ENCODE results near the gene ECHDC3. TPM values are rescaled to one million over a fixed set of nuclear protein-coding genes. Genes with fewer than 3 reads are reported as not detected.

Gene ECHDC3
- total RNA-seq, 4 donors from 2014 or later, result 7.9 to 30.6 (median 19.7) TPM

DNA sequence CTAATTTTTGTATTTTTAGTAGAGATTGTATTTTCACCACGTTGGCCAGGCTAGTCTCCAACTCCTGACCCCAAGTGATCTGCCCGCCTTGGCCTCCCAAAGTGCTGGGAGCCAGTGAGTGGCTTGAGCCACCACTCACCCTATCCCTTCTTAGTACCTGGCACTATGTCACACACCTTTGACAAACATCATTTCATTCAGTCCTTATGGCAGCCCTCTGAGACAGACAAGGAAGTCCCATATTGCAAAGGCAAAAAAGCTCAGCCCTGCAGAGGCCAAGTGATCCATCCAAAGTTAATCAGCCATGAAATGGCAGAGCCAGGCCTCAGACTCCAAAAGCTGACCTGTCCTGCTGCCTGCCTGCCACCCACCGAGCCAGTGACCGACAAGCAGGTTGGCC is 39.9 kb upstream of the ECHDC3 start:
- 94% methylated on average over 4 of the region's 4 CpGs for WGBS
- intact Hi-C loops (cut with DNase I), result no loop called here
- Histone ChIP-seq H3K27ac (replicated peaks in 1 of 4) (no peak overlapping the region), H3K36me3 (no peaks in the 10 kb centered on the region), H3K4me1 (no peaks in the 10 kb centered on the region), H3K27me3 (no peaks in the 10 kb centered on the region), H3K4me3 (no peak overlapping the region), H3K9me3 (no peaks in the 10 kb centered on the region)
- TF ChIP-seq POLR2AphosphoS5 (IDR thresholded peaks at IDR 0.05), result no peak
- TF ChIP-seq POLR2A (IDR thresholded peaks at IDR 0.05; ENCODE audit: low read depth), result no peak
- TF ChIP-seq, protein P1, sequence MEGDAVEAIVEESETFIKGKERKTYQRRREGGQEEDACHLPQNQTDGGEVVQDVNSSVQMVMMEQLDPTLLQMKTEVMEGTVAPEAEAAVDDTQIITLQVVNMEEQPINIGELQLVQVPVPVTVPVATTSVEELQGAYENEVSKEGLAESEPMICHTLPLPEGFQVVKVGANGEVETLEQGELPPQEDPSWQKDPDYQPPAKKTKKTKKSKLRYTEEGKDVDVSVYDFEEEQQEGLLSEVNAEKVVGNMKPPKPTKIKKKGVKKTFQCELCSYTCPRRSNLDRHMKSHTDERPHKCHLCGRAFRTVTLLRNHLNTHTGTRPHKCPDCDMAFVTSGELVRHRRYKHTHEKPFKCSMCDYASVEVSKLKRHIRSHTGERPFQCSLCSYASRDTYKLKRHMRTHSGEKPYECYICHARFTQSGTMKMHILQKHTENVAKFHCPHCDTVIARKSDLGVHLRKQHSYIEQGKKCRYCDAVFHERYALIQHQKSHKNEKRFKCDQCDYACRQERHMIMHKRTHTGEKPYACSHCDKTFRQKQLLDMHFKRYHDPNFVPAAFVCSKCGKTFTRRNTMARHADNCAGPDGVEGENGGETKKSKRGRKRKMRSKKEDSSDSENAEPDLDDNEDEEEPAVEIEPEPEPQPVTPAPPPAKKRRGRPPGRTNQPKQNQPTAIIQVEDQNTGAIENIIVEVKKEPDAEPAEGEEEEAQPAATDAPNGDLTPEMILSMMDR (IDR thresholded peaks at IDR 0.05), result no peak
- TF ChIP-seq EP300 (IDR thresholded peaks at IDR 0.05), result no peak
- no peak for DNase-seq (ENCODE audit: extremely low spot score)

DNA sequence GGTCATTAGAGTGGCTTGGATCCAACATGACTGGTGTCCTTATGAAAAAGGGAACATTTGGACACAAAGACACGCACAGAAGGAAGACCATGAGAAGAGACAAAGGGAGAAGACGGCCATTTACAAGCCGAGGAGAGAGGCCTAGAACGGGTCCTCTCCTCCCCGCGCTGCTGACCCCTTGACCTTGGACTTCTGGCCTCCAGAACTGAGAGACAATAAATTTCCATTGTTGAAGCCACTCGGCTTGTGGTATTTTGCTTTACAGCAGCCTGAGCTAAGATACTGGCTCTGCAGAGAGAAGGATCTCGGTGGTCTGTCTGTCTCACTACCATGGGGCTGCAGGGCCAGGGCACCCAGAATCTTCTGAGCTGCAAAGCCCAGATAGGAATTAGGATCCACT is 38.1 kb upstream of the ECHDC3 start:
- TF ChIP-seq EP300 (IDR thresholded peaks at IDR 0.05), result no peak
- TF ChIP-seq POLR2A (IDR thresholded peaks at IDR 0.05; ENCODE audit: low read depth), result no peak
- TF ChIP-seq POLR2AphosphoS5 (IDR thresholded peaks at IDR 0.05), result no peak
- TF ChIP-seq, protein P1 (IDR thresholded peaks at IDR 0.05), result no peak
- intact Hi-C loops (cut with DNase I), result no loop called here
- no peaks in the 10 kb centered on the region for H3K4me1 ChIP-seq
- WGBS, result 80% methylated on average over 8 of the region's 8 CpGs
- H3K4me3 ChIP-seq, result no peak overlapping the region
- no peaks in the 10 kb centered on the region for H3K36me3 ChIP-seq
- DNase-seq (ENCODE audit: extremely low spot score), result no peak
- H3K27me3 ChIP-seq, result no peaks in the 10 kb centered on the region
- H3K27ac ChIP-seq (replicated peaks in 1 of 4), result no peak overlapping the region
- H3K9me3 ChIP-seq, result no peaks in the 10 kb centered on the region

DNA sequence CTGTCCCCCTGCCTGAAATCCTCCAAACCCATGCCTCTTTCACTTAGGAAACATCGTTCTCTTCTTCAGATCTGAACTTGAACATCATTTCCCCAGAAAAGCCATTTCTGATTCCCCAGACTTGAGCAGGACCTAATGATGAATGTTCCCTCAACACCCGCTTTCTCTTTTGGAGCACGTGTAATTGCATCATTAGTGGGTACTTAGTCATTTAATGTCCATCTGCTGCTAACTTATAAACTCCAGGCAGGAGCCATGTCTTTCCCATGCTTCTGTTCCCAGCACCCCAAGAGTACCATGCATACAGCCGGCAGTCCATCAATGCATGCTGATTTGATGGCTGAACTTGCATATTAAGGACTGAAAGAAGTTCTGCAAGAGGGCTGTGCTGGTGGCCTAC is 36.5 kb upstream of the ECHDC3 start:
- H3K27ac ChIP-seq (replicated peaks in 1 of 4), result no peak overlapping the region
- 75% methylated on average over 4 of the region's 4 CpGs for WGBS
- no peaks in the 10 kb centered on the region for H3K9me3 ChIP-seq
- TF ChIP-seq EP300 (IDR thresholded peaks at IDR 0.05) (no peak), POLR2A (IDR thresholded peaks at IDR 0.05; ENCODE audit: low read depth) (no peak), POLR2AphosphoS5 (IDR thresholded peaks at IDR 0.05) (no peak)
- TF ChIP-seq, protein P1 (IDR thresholded peaks at IDR 0.05), result no peak
- no peak for DNase-seq (ENCODE audit: extremely low spot score)
- no peaks in the 10 kb centered on the region for H3K4me1 ChIP-seq
- intact Hi-C loops (cut with DNase I), result no loop called here
- H3K27me3 ChIP-seq, result no peaks in the 10 kb centered on the region
- no peaks in the 10 kb centered on the region for H3K36me3 ChIP-seq
- no peak overlapping the region for H3K4me3 ChIP-seq

- Histone ChIP-seq H3K9me3 (no peaks in the 10 kb centered on the region), H3K27ac (replicated peaks in 1 of 4) (no peak overlapping the region), H3K4me3 (no peak overlapping the region), H3K36me3 (no peaks in the 10 kb centered on the region), H3K27me3 (no peaks in the 10 kb centered on the region), H3K4me1 (no peaks in the 10 kb centered on the region)
- TF ChIP-seq POLR2A (IDR thresholded peaks at IDR 0.05; ENCODE audit: low read depth), result no peak
- no peak for TF ChIP-seq EP300 (IDR thresholded peaks at IDR 0.05)
- TF ChIP-seq, protein P1 (IDR thresholded peaks at IDR 0.05), result no peak
- TF ChIP-seq POLR2AphosphoS5 (IDR thresholded peaks at IDR 0.05), result no peak
- DNase-seq (ENCODE audit: extremely low spot score), result no peak
- 80% methylated on average over 10 of the region's 10 CpGs for WGBS
- intact Hi-C loops (cut with DNase I), result no loop called here
Observed at GRCh38 chr10:11706895-11707567, 35.2 kb upstream of the ECHDC3 start.

Data from esophagus muscularis mucosa (tissue), 4 donors.